HG03460 (cell line): ENCODE data around the gene TPM2.

Experiments used
- ATAC-seq: cut with Tn5 transposase; IDR thresholded peaks from one replicate; pipeline ENCODE4 v1.9.1; 2021; ENCODE audit not compliant: unreplicated experiment

Gene TPM2

DNA sequence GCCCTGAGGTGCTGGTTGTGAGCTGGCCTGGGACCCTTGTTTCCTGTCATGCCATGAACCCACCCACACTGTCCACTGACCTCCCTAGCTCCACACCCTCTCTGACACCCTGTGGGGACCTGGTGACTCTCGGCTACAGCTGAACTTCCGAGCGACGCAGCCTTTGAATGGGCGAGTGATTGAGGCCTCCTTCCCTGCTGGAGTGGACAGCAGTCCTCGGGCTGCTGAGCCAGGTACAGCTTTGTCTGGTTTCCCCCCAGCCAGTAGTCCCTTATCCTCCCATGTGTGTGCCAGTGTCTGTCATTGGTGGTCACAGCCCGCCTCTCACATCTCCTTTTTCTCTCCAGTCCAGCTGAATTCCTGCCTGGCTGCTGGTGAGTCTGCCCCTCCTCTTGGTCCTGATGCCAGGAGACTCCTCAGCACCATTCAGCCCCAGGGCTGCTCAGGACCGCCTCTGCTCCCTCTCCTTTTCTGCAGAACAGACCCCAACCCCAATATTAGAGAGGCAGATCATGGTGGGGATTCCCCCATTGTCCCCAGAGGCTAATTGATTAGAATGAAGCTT is 9.9 kb downstream of the TPM2 start:
- ATAC-seq: no peak

- no peak for ATAC-seq
These were observed 10.6 kb downstream of the TPM2 start for GRCh38 chr9:35679091-35679490.

GRCh38 chr9:35675732-35676392 is 13.9 kb downstream of the TPM2 start:
- no peak for ATAC-seq

- ATAC-seq: no peak
These were observed 14.5 kb downstream of the TPM2 start for GRCh38 chr9:35675204-35675603.

DNA sequence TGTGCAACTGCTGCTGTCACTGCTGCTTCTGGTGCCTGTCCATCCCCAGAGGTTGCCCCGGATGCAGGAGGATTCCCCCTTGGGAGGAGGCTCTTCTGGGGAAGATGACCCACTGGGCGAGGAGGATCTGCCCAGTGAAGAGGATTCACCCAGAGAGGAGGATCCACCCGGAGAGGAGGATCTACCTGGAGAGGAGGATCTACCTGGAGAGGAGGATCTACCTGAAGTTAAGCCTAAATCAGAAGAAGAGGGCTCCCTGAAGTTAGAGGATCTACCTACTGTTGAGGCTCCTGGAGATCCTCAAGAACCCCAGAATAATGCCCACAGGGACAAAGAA is 15.7 kb downstream of the TPM2 start:
- no peak for ATAC-seq

DNA sequence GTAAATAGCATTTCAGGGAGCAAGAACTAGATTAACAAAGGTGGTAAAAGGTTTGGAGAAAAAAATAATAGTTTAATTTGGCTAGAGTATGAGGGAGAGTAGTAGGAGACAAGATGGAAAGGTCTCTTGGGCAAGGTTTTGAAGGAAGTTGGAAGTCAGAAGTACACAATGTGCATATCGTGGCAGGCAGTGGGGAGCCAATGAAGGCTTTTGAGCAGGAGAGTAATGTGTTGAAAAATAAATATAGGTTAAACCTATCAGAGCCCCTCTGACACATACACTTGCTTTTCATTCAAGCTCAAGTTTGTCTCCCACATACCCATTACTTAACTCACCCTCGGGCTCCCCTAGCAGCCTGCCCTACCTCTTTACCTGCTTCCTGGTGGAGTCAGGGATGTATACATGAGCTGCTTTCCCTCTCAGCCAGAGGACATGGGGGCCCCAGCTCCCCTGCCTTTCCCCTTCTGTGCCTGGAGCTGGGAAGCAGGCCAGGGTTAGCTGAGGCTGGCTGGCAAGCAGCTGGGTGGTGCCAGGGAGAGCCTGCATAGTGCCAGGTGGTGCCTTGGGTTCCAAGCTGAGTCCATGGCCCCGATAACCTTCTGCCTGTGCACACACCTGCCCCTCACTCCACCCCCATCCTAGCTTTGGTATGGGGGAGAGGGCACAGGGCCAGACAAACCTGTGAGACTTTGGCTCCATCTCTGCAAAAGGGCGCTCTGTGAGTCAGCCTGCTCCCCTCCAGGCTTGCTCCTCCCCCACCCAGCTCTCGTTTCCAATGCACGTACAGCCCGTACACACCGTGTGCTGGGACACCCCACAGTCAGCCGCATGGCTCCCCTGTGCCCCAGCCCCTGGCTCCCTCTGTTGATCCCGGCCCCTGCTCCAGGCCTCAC is 16.3 kb downstream of the TPM2 start, which contains the start of gene CA9:
Gene CA9 (plus strand): TSS at position 797 of the 893 bp plus-strand sequence. CDS start 32 bp downstream, at position 829.
- ATAC-seq: no peak

DNA sequence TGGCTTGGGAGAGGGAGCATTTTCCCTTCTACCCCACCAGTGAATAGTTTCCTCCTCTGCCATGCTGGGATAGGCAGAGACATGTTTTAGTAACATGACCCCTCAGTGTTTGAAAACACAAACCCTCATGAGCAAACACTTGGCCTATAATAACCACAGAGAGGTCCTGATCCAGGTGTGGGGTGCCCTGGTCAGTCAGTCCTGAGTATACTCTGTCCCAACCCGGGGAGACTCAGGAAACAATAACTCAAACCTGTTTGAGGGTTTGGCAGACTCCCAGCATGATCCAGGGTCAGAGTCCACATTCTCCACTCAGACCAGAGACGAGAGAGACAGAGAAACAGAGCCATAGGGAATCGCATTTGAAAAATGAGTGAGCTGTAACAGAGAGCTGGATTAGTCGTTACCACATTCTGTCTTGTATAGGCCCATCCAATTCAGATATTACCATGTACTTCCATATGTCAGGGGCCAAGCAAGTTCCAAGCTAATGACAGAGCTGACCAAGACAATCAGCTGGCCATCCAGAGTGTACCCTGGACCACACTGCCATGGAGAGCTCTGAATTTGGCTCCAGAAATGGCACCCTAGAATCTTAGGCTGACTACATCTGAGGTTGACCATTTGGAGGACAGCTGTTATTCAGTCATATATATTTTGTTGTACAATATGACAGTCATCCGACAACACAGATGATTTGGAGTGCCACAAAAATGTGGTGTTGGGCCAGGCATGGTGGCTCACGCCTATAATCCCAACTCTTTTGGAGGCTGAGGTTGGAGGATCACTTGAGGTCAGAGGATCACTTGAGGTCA is 20.2 kb downstream of the TPM2 start:
- ATAC-seq: no peak

GRCh38 chr9:35667939-35668338 is 21.8 kb downstream of the TPM2 start:
- no peak for ATAC-seq

DNA sequence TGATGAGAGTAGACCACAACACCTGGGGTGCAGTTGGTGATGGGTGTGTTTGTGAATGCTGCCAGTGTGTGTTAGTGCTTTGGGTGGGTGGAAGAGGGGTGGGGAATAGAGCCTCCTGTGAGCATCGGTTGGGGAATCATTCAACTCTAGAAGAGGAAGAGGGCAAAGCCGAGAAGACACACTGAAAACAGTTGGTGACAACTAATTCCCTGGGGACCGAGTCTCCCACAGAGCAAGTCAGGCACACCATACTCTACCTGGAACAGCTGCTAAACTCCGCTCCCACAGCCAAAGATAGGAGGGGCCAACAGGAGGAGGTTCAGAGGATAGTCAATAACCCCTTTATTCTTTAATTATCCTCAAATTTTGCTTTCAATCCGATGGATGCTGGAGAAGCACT is 23.2 kb downstream of the TPM2 start:
- ATAC-seq: no peak

DNA sequence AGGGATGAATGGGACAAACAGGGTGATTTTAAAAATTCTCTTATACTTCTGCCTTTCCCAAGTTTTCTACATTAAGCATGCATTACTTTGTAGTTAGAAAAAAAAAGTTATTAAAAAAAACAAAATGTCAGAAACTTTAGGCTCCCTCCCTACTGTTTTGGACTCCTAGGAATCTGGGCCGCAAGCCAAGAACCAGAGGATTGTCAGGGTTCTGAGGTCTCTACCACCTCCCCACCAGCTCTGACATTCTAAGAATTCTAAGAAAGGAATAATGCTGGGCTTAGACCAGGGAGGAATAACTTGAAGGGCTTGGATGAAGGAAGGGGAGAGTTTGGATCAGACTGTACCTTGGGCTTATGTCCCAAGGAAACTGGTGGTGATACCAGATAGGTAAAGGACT is 23.7 kb downstream of the TPM2 start:
- ATAC-seq: no peak

DNA sequence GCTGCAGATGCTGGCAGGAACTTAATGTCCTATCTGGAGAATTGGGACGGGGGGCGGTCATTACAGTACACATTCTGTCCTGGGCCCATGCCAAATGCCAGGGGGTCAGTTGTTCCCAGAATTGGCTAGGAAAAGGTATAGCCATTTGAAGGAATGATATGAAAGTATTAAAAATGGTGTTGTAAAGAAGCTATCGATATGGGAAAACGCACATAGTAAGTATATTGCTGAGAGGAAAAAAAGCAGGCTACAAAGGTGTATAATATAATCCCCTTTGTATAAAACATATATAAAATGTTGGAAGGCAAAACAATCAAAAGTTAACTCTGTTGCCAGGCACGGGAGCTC is 24.3 kb downstream of the TPM2 start:
- ATAC-seq: no peak

GRCh38 chr9:35664531-35665470 is 24.9 kb downstream of the TPM2 start, which contains the start of gene ARHGEF39:
Gene ARHGEF39 (minus strand): TSS chr9:35665195. CDS start chr9:35665169, 26 bp downstream.
- peak; percentile 70 for ATAC-seq

DNA sequence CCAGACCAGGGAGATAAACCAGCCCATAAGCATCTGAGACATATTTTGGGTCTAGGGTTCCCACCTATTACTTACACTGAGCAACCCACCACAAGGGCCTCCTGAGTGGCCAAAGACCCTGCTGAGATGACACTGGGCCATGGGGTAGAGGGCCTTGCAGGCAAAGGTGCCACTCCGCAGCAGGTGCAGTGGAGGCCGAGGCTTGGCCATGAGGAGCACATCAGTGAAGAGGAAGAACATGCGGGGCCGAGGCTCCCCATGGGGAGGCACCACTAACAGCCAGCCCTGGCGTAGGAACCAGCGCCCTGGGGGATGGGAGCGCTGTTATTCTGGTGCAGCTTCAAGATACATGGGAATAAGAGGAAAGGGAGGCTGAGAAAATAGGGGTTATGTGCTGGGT is 27.3 kb downstream of the TPM2 start:
- no peak for ATAC-seq

- no peak for ATAC-seq
These were observed 27.9 kb downstream of the TPM2 start for GRCh38 chr9:35661756-35662350.

GRCh38 chr9:35660966-35661415 is 28.7 kb downstream of the TPM2 start:
- ATAC-seq: no peak

DNA sequence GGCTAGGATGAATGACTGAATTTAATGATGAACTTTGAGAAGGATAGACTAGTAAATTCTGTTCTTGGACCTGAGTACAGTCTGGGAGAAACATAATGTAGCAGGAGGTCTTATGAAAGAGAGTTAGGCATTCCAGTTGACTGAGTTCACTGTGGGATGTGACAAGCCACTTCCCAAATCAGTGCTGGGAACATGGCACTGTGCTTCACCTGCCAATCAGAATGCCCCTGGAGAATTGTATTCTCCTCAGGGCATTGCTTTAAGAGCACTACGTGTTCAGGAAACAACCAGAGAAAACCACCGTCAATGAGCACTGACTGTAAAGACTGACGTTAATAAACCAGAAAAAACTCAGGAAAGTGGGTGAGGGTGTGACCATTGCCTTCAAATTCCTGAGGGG is 30.4 kb downstream of the TPM2 start:
- no peak for ATAC-seq

DNA sequence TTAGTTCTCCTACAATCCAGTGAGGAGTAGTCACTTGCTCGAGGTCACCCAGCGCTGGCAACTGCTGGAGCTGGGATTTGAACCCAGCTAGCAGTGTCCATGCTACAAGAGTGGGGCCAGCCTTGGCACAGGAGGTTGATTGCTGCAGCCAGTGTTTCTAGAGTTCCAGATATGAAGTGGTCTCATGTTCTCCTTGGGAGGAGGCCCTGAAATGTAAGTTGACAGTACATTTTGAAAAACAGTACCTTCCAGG is 30.8 kb downstream of the TPM2 start:
- no peak for ATAC-seq

- ATAC-seq: peak; percentile 55
These were observed 31.4 kb downstream of the TPM2 start, which contains the start of gene CCDC107 for GRCh38 chr9:35658137-35658967. Gene CCDC107 (plus strand): TSS chr9:35658292. CDS start chr9:35658380, 88 bp downstream.

DNA sequence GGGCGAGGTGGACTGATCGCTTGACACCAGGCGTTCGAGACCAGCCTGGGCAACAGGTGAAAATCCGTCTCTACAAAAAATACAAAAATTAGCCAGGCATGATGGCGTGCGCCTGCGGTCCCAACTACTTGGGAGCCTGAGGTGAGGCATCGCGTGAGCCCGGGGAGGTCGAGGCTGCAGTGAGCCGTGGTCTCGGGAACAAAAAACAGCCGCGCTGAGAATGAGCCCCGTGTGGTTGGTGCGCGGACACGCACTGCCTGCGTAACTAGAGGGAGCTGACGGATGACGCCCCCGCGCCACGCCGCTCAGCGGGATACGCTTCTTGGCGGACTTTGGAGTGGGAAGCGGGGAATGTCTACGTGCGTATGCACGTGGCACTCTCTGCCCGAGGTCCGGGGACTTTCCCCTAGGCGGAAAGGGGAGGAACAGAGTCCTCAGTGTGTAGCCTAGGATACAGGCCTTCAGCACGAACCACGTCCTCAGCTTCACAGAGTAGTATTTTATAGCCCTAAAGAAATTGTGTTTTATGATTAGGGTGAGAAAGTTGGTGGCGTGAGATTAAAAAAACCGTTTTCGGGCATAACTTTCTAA is 32.1 kb downstream of the TPM2 start, which contains the start of gene RMRP:
Gene RMRP (minus strand): TSS at position 474 of the 591 bp plus-strand sequence.
- ATAC-seq: peak; percentile 86
